Panc1 (cell line): ENCODE results near the gene VWF. TPM values are rescaled to one million over a fixed set of nuclear protein-coding genes. Genes with fewer than 3 reads are reported as not detected.
"Not testable (repeated sequence)": the region's sequence is repeated elsewhere in the genome, so short reads cannot be mapped to it uniquely, and the experiment has no call there.

ENCODE experiments used
- ATAC-seq: fragments of 200-7000 bp; cut with Tn5 transposase; 2 replicates; pipeline ENCODE4 v1.9.1; 2020; ENCODE audit warnings: mild to moderate bottlenecking, moderate library complexity
- BruUV-seq: library from RNA; stranded (reverse); fragments of 400-500 nt; replicated peaks from 2 replicates; lab custom pipeline; 2021; lab: Mats Ljungman, UMichigan
- CTCF ChIA-PET: fragments of 300-600 bp; sonication (Branson Sonifier 250); formaldehyde crosslinking; loops from one replicate; lab custom pipeline; 2022; ENCODE audit warnings: antibody characterized with exemption; lab: Charles Lee
- POLR2A ChIA-PET: fragments of 300-600 bp; sonication (Branson Sonifier 250); formaldehyde crosslinking; loops from one replicate; lab custom pipeline; 2022; ENCODE audit warnings: antibody characterized with exemption; lab: Charles Lee
- DNase-seq: peaks from one replicate; pipeline ENCODE4 v3.0.0-alpha.2; 2010; ENCODE audit warnings: low read depth, low spot score
- H3K27ac ChIP-seq: 2 replicates; pipeline ENCODE4 v1.5.1; 2011; ENCODE audit warnings: mild to moderate bottlenecking, low read length, inconsistent platforms
- H3K27me3 ChIP-seq: fragments of 200-500 bp; sonication (Bioruptor generic); 2 replicates; pipeline ENCODE4 v1.6.0; 2014; ENCODE audit warnings: low read length, inconsistent platforms; ENCODE audit not compliant: control insufficient read depth, insufficient read depth
- H3K36me3 ChIP-seq: fragments of 200-500 bp; sonication (Bioruptor generic); 2 replicates; pipeline ENCODE4 v1.5.1; 2014; ENCODE audit warnings: inconsistent platforms, mild to moderate bottlenecking, low read length, moderate library complexity; ENCODE audit not compliant: control insufficient read depth, insufficient read depth
- H3K4me1 ChIP-seq: 2 replicates; pipeline ENCODE4 v1.5.1; 2011; ENCODE audit warnings: inconsistent platforms, mild to moderate bottlenecking, low read length, moderate library complexity; ENCODE audit not compliant: control insufficient read depth, insufficient read depth
- H3K4me3 ChIP-seq, 2 experiments: 2 replicates each; pipeline ENCODE4 v1.5.1; 2011 to 2012; ENCODE audit warnings: low read depth in 2 of 2, low read length in 2 of 2, mild to moderate bottlenecking in 2 of 2, inconsistent platforms in 1 of 2, moderate library complexity in 1 of 2
- H3K9me3 ChIP-seq: fragments of 200-500 bp; sonication (Bioruptor generic); 2 replicates; pipeline ENCODE4 v1.5.1; 2014; ENCODE audit warnings: low read depth, mild to moderate bottlenecking, inconsistent platforms, low read length, moderate library complexity; ENCODE audit not compliant: control insufficient read depth, insufficient read depth
- CTCF ChIP-seq: fragments of 450-650 bp; IDR thresholded peaks from 2 replicates; pipeline ENCODE4 v1.5.1; 2017; ENCODE audit warnings: mild to moderate bottlenecking
- POLR2AphosphoS5 ChIP-seq: IDR thresholded peaks from 2 replicates; pipeline ENCODE4 v1.6.1; 2012; ENCODE audit warnings: mild to moderate bottlenecking, low read depth, low read length, moderate library complexity
- SIN3A ChIP-seq: IDR thresholded peaks from 2 replicates; pipeline ENCODE4 v1.6.1; 2012; ENCODE audit warnings: low read depth, mild to moderate bottlenecking, low read length, moderate library complexity, borderline replicate concordance; ENCODE audit not compliant: insufficient read depth
- TCF7L2 ChIP-seq: IDR thresholded peaks from 2 replicates; pipeline ENCODE4 v1.6.1; 2011; ENCODE audit warnings: mild to moderate bottlenecking, low read depth, low read length, inconsistent platforms
- in situ Hi-C: cut with HindIII; loops from 2 replicates; pipeline ENCODE4 v1.10.0; 2016; ENCODE audit warnings: low sequenced_read_pairs, low pct_unique_long_range_greater_than_20kb
- intact Hi-C: fragments of 100-400 bp; cut with micrococcal nuclease; formaldehyde crosslinking; loops from one replicate; pipeline ENCODE4 v1.10.0; 2022; ENCODE audit not compliant: unreplicated experiment
- total RNA-seq: library from RNA; stranded (reverse); gene quantifications from one replicate; pipeline ENCODE4 v1.2.1, GENCODE V29; 2021; ENCODE audit not compliant: unreplicated experiment
- TF ChIP-seq, protein P1 (sequence below), 2 experiments: IDR thresholded peaks; 2 replicates each; pipeline ENCODE4 v1.6.1; 2011 to 2012; ENCODE audit warnings: low read depth in 2 of 2, control low read depth in 1 of 2, low read length in 1 of 2, mild to moderate bottlenecking in 1 of 2, moderate library complexity in 1 of 2; ENCODE audit not compliant: insufficient read depth in 1 of 2

The VWF gene
- total RNA-seq, 1 experiment from 2014 or later, result 0.31 TPM

DNA sequence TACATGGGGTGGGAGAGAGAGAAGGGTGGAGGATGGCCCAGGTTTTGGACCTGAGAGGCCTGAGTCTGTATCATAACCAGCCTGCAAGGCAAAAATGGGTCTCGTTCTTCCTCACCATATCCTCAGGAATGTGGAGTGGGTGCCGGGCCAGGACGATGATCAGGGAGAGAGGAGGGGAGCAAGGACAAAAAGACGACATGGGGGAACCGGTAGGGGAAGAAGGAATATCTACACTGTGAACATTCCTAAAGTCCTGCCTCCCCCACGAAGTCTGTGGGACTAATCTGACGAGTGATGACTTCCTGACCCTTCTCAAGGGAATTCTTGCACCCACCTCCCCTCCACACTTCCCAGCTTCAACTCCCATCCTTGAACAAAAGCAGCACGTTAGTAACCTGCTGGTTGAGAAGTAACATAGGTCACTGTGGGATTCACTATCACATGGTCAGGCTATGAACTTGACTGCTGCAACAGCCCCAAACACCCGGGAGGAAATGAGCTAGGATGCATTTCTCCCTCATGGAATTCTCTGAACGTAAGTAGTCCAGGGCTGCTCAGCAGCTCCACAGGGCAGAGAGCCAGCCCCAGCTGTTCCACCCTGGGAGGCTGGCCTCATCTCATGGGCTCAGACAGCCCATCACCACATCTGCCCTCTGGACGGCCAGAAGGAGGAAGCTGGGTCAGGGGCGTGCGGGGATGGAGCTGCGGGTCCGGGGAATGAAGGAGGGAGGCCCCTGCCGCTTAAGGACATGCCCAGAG is 36.8 kb upstream of the VWF start:
- H3K27me3 ChIP-seq, result no peaks in the 10 kb centered on the region
- POLR2A ChIA-PET, result no interaction called here
- ATAC-seq (no peak), DNase-seq (no peak)
- TF ChIP-seq POLR2AphosphoS5 (no peak), SIN3A (no peak), CTCF (no peak), TCF7L2 (no peak)
- TF ChIP-seq, protein P1, sequence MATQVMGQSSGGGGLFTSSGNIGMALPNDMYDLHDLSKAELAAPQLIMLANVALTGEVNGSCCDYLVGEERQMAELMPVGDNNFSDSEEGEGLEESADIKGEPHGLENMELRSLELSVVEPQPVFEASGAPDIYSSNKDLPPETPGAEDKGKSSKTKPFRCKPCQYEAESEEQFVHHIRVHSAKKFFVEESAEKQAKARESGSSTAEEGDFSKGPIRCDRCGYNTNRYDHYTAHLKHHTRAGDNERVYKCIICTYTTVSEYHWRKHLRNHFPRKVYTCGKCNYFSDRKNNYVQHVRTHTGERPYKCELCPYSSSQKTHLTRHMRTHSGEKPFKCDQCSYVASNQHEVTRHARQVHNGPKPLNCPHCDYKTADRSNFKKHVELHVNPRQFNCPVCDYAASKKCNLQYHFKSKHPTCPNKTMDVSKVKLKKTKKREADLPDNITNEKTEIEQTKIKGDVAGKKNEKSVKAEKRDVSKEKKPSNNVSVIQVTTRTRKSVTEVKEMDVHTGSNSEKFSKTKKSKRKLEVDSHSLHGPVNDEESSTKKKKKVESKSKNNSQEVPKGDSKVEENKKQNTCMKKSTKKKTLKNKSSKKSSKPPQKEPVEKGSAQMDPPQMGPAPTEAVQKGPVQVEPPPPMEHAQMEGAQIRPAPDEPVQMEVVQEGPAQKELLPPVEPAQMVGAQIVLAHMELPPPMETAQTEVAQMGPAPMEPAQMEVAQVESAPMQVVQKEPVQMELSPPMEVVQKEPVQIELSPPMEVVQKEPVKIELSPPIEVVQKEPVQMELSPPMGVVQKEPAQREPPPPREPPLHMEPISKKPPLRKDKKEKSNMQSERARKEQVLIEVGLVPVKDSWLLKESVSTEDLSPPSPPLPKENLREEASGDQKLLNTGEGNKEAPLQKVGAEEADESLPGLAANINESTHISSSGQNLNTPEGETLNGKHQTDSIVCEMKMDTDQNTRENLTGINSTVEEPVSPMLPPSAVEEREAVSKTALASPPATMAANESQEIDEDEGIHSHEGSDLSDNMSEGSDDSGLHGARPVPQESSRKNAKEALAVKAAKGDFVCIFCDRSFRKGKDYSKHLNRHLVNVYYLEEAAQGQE (IDR thresholded peaks at IDR 0.05; ENCODE audit: insufficient read depth in 1 of 2, low read depth in 2 of 2, low read length in 1 of 2), result no peak
- no peak overlapping the region for H3K4me3 ChIP-seq
- CTCF ChIA-PET, result no interaction called here
- no TSS peak for BruUV-seq
- no peak overlapping the region for H3K27ac ChIP-seq
- H3K36me3 ChIP-seq, result no peaks in the 10 kb centered on the region
- in situ Hi-C loops (no loop called here), intact Hi-C loops (no loop called here)
- no peaks in the 10 kb centered on the region for H3K4me1 ChIP-seq
- H3K9me3 ChIP-seq, result no peaks in the 10 kb centered on the region

DNA sequence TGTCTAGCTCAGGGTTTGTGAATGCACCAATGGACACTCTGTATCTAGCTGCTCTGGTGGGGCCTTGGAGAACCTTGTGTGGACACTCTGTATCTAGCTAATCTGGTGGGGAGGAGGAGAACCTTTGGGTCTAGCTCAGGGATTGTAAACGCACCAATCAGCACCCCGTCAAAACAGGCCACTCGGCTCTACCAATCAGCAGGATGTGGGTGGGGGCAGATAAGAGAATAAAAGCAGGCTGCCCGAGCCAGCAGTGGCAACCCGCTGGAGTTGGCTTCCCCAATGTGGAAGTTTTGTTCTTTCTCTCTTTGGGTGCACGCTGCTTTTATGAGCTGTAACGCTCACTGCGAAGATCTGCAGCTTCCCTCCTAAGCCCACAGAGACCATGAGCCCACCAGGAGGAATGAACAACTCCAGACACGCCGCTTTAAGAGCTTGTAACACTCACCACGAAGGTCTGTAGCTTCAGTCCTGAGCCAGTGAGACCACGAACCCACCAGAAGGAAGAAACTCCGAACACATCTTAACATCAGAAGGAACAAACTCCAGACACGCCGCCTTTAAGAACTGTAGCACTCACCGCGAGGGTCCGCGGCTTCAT is 35.7 kb upstream of the VWF start:
- H3K27me3 ChIP-seq, H3K4me1 ChIP-seq, CTCF ChIA-PET, H3K4me3 ChIP-seq, BruUV-seq, in situ Hi-C loops, H3K27ac ChIP-seq, DNase-seq, H3K9me3 ChIP-seq, intact Hi-C loops, ATAC-seq, H3K36me3 ChIP-seq, POLR2A ChIA-PET: not testable (repeated sequence)

GRCh38 chr12:6159166-6160011 is 34.9 kb upstream of the VWF start:
- CTCF ChIA-PET, result interaction anchor here (0.7 kb wide), 1 partner anchor 94 kb away, joined by 11 read pairs; no protein-coding TSS in a partner anchor
- BruUV-seq, POLR2A ChIA-PET: not testable (repeated sequence)

More at GRCh38 chr12:6159166-6160011, 34.9 kb upstream of the VWF start:
- H3K4me3 ChIP-seq, H3K9me3 ChIP-seq, H3K36me3 ChIP-seq, intact Hi-C loops, ATAC-seq, H3K27me3 ChIP-seq, DNase-seq, H3K4me1 ChIP-seq, H3K27ac ChIP-seq, in situ Hi-C loops: not testable (repeated sequence)
